Measurements from ENCODE around the gene IFNA14. TPM values are rescaled to one million over a fixed set of nuclear protein-coding genes. Genes with fewer than 3 reads are reported as not detected.
"Not testable (repeated sequence)": the region's sequence is repeated elsewhere in the genome, so short reads cannot be mapped to it uniquely, and the experiment has no call there.

The IFNA14 gene
- total and polyA plus RNA-seq, 2 experiments from 2014 or later = not detected

DNA sequence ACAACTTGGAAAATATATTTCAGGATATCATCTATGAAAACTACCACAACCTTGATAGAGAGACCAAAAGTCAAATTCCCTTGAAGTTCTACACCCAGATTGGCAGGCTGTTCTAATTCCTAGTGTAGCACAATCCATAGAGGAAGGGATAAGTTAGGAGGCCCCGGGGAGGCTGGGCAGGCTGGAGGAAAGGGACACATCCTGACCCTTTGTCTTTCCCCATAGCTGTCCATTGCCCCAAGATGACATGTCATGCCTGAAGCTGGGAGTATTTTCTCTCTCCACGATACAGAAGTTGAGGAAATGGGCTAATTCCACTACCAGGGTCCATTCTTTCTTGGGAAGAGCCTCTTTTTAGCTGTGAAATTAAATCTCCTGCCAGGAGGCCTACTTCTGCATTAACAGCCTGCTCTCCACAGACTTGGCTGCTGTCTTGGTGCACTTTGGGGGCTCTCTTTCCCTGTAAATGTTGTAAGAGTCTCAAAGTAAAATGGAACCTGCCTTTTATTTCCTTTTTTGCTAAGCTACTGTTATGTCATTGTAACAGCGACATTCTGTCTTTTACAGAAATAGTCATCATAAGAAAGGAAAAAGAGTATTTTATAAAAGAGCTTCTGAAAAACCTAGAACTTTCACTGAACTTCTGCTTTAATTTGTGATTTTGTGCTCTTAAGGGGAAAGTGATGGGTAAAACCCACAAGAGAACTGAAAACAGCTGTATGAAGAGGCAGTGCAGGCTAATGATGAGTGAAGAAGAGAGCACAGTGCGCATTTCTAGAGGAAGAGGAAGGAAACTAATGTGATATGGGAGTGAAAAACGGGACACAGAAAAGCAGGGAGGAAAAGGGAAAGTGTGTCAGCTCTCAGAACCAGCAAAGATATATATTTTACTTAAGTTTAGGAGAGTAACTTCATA lies 26.1 kb downstream of the IFNA14 start:
- H3K4me1 ChIP-seq (ENCODE audit: insufficient read depth); H3K79me2 ChIP-seq (replicated peaks; ENCODE audit: insufficient read depth); H3K4me3 ChIP-seq; H3K36me3 Mint-ChIP-seq (ENCODE audit: low read depth); H3K4me3 Mint-ChIP-seq; H3K9me2 ChIP-seq (ENCODE audit: insufficient read depth); H3K27ac ChIP-seq (ENCODE audit: low read depth); H3K9me3 Mint-ChIP-seq; H3K4me2 ChIP-seq; H3K4me1 Mint-ChIP-seq; H3K27me3 Mint-ChIP-seq (ENCODE audit: insufficient read depth, low read depth, poor library complexity); H3K27ac Mint-ChIP-seq; H2AFZ ChIP-seq; H4K20me1 ChIP-seq (replicated peaks; ENCODE audit: insufficient read depth); H3K36me3 ChIP-seq (ENCODE audit: insufficient read depth); H3K27me3 ChIP-seq (ENCODE audit: insufficient read depth); H3F3A ChIP-seq (replicated peaks; ENCODE audit: low read depth): not testable (repeated sequence)
- ATAC-seq = peak; percentile 31; the same call in 1 of the 3 replicates
- TF ChIP-seq, protein P1, sequence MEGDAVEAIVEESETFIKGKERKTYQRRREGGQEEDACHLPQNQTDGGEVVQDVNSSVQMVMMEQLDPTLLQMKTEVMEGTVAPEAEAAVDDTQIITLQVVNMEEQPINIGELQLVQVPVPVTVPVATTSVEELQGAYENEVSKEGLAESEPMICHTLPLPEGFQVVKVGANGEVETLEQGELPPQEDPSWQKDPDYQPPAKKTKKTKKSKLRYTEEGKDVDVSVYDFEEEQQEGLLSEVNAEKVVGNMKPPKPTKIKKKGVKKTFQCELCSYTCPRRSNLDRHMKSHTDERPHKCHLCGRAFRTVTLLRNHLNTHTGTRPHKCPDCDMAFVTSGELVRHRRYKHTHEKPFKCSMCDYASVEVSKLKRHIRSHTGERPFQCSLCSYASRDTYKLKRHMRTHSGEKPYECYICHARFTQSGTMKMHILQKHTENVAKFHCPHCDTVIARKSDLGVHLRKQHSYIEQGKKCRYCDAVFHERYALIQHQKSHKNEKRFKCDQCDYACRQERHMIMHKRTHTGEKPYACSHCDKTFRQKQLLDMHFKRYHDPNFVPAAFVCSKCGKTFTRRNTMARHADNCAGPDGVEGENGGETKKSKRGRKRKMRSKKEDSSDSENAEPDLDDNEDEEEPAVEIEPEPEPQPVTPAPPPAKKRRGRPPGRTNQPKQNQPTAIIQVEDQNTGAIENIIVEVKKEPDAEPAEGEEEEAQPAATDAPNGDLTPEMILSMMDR (conservative IDR thresholded peaks at IDR 0.05; ENCODE audit: low read depth in 2 of 2) = peak; percentile 19 to 44; a peak in 3 of 4 replicates
- DNase-seq (ENCODE audit: low spot score) = peak; percentile 8

DNA sequence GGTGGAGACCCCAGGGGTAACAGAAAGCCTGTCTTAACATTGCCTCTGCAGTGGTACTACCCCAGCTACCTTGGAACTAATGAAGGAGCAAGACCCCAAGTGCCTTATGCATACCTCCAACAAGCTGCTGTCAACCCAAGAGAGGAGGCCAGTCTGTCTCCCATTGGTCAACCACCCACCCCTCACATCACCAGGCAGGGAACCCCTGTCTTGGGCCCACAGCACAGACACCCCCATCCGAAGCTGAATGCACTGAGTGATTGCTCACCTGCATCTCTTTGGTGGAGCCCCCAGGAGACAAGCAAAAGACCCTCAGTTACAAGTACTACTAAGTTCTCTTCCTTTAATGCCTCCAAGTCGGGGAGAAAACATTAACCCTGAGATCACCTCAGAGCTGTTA lies 27.6 kb downstream of the IFNA14 start:
- H3K27ac ChIP-seq (ENCODE audit: low read depth); H3K9me3 Mint-ChIP-seq; H4K20me1 ChIP-seq (replicated peaks; ENCODE audit: insufficient read depth); H3K4me1 ChIP-seq (ENCODE audit: insufficient read depth); H3K27me3 ChIP-seq (ENCODE audit: insufficient read depth); H3K79me2 ChIP-seq (replicated peaks; ENCODE audit: insufficient read depth); H3K27me3 Mint-ChIP-seq (ENCODE audit: insufficient read depth, low read depth, poor library complexity); H3K36me3 Mint-ChIP-seq (ENCODE audit: low read depth); H3K4me3 Mint-ChIP-seq; H3K9me2 ChIP-seq (ENCODE audit: insufficient read depth); ATAC-seq; H2AFZ ChIP-seq; H3K4me3 ChIP-seq; H3F3A ChIP-seq (replicated peaks; ENCODE audit: low read depth); H3K27ac Mint-ChIP-seq; H3K4me1 Mint-ChIP-seq; DNase-seq (ENCODE audit: low spot score); H3K36me3 ChIP-seq (ENCODE audit: insufficient read depth); H3K4me2 ChIP-seq: not testable (repeated sequence)

DNA sequence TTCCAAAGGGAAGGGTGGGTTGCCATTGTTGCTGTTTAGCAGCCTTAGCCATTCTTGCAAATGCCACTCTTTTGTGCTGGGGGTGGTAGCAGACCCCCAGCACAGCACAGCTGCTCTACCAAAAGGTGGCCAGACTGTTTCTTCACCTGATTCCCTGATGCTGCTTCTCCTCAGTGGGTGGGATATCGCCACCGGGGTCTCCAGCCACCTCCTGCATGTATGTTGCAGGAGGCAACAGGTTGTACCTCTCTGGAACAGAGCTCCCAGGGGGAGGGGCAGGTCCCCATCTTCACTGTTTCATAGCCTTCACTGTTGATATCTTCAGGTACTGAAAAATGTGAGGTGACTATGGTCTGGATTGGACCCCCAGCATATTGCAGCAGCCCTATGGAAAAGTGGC lies 29.0 kb downstream of the IFNA14 start:
- H3K36me3 ChIP-seq (ENCODE audit: insufficient read depth); H3F3A ChIP-seq (replicated peaks; ENCODE audit: low read depth); H3K27ac Mint-ChIP-seq; H3K4me3 ChIP-seq; H3K9me3 Mint-ChIP-seq; H3K4me3 Mint-ChIP-seq; H3K4me1 Mint-ChIP-seq; H3K36me3 Mint-ChIP-seq (ENCODE audit: low read depth); H2AFZ ChIP-seq; H3K79me2 ChIP-seq (replicated peaks; ENCODE audit: insufficient read depth); H3K27ac ChIP-seq (ENCODE audit: low read depth); DNase-seq (ENCODE audit: low spot score); H3K4me2 ChIP-seq; H4K20me1 ChIP-seq (replicated peaks; ENCODE audit: insufficient read depth); H3K27me3 Mint-ChIP-seq (ENCODE audit: insufficient read depth, low read depth, poor library complexity); ATAC-seq; H3K4me1 ChIP-seq (ENCODE audit: insufficient read depth); H3K27me3 ChIP-seq (ENCODE audit: insufficient read depth); H3K9me2 ChIP-seq (ENCODE audit: insufficient read depth): not testable (repeated sequence)

DNA sequence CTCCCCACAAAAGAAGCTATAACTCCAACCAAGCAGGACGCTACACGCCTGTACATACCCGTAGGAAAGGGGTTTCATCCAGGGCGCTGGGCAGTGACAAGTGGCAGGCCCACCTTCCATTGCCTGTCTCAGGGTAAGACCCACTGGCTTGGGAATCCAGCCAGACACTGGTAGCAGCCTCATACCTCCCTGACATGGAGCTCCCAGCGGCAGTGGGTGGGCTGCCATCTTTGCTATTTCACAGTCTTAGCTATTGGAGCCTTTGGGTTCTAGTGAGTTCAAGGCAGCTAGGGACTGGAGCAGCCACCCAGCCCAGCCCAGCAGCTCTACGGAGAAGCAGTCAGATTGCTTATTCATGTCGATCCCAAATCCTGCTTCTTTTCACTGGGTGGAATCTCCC lies 29.5 kb downstream of the IFNA14 start:
- H3K4me3 Mint-ChIP-seq = no peak overlapping the region
- no peaks in the 10 kb centered on the region; the same call in 2 of the 3 replicates for H3K4me1 Mint-ChIP-seq
- Histone ChIP-seq H3K9me2 (ENCODE audit: insufficient read depth) (no peaks in the 10 kb centered on the region), H3K4me3 (no peak overlapping the region), H3K27ac (ENCODE audit: low read depth) (no peak overlapping the region), H3F3A (replicated peaks; ENCODE audit: low read depth) (no peaks in the 10 kb centered on the region), H3K4me1 (ENCODE audit: insufficient read depth) (no peaks in the 10 kb centered on the region), H4K20me1 (replicated peaks; ENCODE audit: insufficient read depth) (no peaks in the 10 kb centered on the region), H3K4me2 (no peak overlapping the region), H2AFZ (no peak overlapping the region), H3K36me3 (ENCODE audit: insufficient read depth) (no peaks in the 10 kb centered on the region), H3K27me3 (ENCODE audit: insufficient read depth) (no peaks in the 10 kb centered on the region), H3K79me2 (replicated peaks; ENCODE audit: insufficient read depth) (no peaks in the 10 kb centered on the region)
- no peaks in the 10 kb centered on the region for H3K36me3 Mint-ChIP-seq (ENCODE audit: low read depth)
- no peak overlapping the region for H3K27ac Mint-ChIP-seq
- H3K9me3 Mint-ChIP-seq = no peaks in the 10 kb centered on the region
- DNase-seq (ENCODE audit: low spot score) = no peak
- no peak for ATAC-seq
- peaks cover 1% of the 10 kb centered on the region for H3K27me3 Mint-ChIP-seq (ENCODE audit: insufficient read depth, low read depth, poor library complexity)
- no peak for TF ChIP-seq NANOG (IDR thresholded peaks at IDR 0.05; ENCODE audit: borderline replicate concordance)
- no peak for TF ChIP-seq CREB1 (CRISPR knock-in tag; IDR thresholded peaks at IDR 0.05; ENCODE audit: low read depth)
- no peak for TF ChIP-seq EZH2 (IDR thresholded peaks at IDR 0.05; ENCODE audit: low read depth, unreplicated experiment)
- no peak for TF ChIP-seq JUNB (IDR thresholded peaks at IDR 0.05; ENCODE audit: unreplicated experiment)
- TF ChIP-seq, protein P2, sequence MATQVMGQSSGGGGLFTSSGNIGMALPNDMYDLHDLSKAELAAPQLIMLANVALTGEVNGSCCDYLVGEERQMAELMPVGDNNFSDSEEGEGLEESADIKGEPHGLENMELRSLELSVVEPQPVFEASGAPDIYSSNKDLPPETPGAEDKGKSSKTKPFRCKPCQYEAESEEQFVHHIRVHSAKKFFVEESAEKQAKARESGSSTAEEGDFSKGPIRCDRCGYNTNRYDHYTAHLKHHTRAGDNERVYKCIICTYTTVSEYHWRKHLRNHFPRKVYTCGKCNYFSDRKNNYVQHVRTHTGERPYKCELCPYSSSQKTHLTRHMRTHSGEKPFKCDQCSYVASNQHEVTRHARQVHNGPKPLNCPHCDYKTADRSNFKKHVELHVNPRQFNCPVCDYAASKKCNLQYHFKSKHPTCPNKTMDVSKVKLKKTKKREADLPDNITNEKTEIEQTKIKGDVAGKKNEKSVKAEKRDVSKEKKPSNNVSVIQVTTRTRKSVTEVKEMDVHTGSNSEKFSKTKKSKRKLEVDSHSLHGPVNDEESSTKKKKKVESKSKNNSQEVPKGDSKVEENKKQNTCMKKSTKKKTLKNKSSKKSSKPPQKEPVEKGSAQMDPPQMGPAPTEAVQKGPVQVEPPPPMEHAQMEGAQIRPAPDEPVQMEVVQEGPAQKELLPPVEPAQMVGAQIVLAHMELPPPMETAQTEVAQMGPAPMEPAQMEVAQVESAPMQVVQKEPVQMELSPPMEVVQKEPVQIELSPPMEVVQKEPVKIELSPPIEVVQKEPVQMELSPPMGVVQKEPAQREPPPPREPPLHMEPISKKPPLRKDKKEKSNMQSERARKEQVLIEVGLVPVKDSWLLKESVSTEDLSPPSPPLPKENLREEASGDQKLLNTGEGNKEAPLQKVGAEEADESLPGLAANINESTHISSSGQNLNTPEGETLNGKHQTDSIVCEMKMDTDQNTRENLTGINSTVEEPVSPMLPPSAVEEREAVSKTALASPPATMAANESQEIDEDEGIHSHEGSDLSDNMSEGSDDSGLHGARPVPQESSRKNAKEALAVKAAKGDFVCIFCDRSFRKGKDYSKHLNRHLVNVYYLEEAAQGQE (IDR thresholded peaks at IDR 0.05; ENCODE audit: unreplicated experiment) = no peak
